Left ventricle myocardium superior (tissue), 1 donor: Measurements from ENCODE around the gene TMEM145. TPM values are rescaled to one million over a fixed set of nuclear protein-coding genes. Genes with fewer than 3 reads are reported as not detected.

Source experiments
- ATAC-seq: fragments of 200-7000 bp; cut with Tn5 transposase; one replicate; pipeline ENCODE4 v1.9.1; 2020; ENCODE audit warnings: mild to moderate bottlenecking, moderate library complexity
- DNase-seq: peaks from one replicate; pipeline ENCODE4 v3.0.0-alpha.2; 2020
- intact Hi-C: fragments of 100-400 bp; cut with micrococcal nuclease; formaldehyde crosslinking; loops from one replicate; pipeline ENCODE4 v1.11.0; 2022
- total RNA-seq: library from RNA; stranded (reverse); fragmentation: NEBNext Ultra II Directional; extraction: Animal tissue kit (Norgen Biotek cat#: 25700); gene quantifications from one replicate; pipeline ENCODE4 v1.2.1, GENCODE V29; 2021
- donor health status: DM: no; HTN: yes; CAD: no; lungs with severe emphysema.

TMEM145 gene
- total RNA-seq, 1 donor from 2014 or later, result 0.64 TPM

DNA sequence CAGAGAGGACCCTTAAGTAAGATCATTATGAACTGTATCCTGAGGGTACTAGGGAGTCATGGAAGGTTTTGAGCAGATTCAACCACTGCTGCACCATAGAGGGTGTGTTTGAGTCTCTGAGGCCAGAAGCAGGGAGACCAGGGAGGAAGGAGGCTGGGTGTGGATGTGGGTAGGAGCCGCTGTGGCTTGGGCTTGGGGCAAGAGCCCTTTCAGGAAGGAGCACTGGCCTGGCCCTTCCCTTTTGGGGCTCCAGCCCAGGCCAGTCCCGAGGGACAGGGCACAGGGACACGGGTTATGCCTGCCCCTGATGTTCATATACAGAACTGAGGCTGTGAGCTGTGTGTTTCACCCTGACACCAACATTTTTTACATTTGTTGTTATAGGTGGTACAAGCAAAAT, 36.8 kb upstream of the TMEM145 start:
- ATAC-seq, result no peak
- intact Hi-C loops, result no loop called here

DNA sequence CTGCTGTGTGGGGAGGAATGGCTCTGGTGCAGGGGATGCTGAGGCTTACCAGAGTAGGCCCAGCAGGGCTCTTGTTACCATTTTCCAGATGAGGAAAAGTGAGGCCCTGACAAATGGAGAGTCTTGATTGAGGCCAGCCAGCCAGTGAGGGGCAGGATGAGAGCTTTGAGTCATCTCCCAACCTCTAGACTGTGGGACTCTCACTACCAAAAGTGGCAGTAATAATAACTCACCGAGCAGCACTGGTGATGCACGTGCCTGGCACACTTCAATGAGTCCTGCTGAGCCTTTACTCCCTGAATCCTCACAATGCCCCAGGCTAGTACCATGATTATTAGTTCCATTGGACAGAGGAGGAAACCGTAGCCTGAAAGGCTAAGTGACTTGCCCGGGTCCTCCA, 36.3 kb upstream of the TMEM145 start:
- intact Hi-C loops, result no loop called here
- no peak for DNase-seq
- no peak for ATAC-seq

More for the DNA sequence above, 36.8 kb upstream of the TMEM145 start:
- no peak for DNase-seq

DNA sequence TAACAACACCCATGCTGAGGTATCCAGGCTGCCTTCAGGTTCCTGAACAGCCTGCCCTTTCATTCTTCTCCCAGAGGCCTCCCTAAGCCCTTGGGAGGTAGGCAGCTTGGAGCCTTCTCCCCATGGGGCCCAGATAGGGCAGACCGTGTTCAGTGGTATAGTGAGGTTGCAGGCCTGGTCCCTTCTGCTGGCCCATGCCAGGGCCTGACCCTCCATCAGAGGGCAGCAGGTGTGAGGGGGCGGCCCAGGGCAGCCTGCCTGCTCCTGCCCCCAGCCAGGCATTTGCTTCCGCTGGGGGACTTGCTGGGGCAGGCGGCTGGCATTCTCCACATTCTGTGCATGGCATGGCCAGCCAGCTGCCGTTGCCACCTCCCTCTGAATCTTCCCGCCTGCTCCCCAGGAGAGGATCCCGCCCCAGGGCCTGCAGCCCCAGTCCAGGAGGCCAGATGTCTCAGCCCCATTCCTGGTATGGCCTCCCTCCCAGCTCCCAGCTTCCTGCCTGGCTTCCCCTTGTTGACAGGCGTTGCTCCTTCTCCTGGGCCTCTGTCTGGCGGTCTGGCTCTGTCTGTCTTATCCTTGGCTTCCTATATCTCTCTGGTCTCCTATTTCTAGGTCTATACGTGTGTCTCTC, 35.2 kb upstream of the TMEM145 start:
- ATAC-seq (no peak), DNase-seq (peak; percentile 47)
- intact Hi-C loops, result no loop called here

- intact Hi-C loops, result no loop called here
- no peak for ATAC-seq
- DNase-seq, result no peak
Measured at GRCh38 chr19:42278452-42279154, 34.5 kb upstream of the TMEM145 start.

DNA sequence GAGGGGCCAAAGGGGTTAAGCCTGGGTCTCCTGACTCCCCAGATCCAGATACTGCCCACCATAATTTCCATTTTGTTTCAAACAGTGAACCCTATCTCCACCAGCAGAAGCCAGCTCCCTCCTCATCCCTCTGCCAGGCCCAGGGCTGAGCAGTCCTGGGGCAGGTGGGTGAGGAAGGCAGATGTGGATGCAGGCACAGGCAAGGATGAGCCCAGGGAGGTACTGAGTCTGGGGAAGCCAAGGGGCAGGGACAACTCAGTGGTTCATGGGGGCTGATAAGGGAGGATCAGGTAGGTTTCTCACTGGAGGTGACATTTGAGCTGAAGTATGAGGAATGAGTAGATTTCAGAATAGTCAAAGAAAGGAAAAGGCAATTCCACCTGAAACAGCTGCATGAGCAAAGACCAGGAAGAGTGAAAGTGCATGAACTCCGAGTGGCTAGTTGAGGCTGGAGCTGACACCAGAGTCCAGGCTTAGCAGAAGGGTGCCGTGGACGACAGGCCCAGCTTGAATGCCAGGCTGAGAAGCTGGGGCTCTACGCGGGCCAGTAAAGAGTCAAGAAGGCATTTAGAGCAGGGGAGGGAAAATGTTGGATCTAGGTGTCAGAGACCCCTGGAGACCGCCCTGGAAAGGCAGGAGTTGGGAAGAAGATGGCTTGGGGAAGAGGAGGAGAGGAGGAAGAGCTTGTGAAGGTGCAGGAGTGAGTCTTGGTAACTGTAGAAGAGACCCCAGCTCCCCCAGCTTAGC, 33.8 kb upstream of the TMEM145 start:
- ATAC-seq (no peak), DNase-seq (no peak)
- intact Hi-C loops, result no loop called here

- intact Hi-C loops, result no loop called here
Measured at GRCh38 chr19:42279902-42280814, 33.0 kb upstream of the TMEM145 start.

GRCh38 chr19:42280815-42281145, 32.3 kb upstream of the TMEM145 start:
- DNase-seq (peak; percentile 71), ATAC-seq (peak; percentile 32)
- intact Hi-C loops, result no loop called here

More at GRCh38 chr19:42279902-42280814, 33.0 kb upstream of the TMEM145 start:
- peak; percentile 70 for ATAC-seq
- peak; percentile 95 for DNase-seq

- peak; percentile 1 for ATAC-seq
- peak; percentile 72 for DNase-seq
- intact Hi-C loops, result no loop called here
Measured at GRCh38 chr19:42281146-42281826, 31.8 kb upstream of the TMEM145 start.

DNA sequence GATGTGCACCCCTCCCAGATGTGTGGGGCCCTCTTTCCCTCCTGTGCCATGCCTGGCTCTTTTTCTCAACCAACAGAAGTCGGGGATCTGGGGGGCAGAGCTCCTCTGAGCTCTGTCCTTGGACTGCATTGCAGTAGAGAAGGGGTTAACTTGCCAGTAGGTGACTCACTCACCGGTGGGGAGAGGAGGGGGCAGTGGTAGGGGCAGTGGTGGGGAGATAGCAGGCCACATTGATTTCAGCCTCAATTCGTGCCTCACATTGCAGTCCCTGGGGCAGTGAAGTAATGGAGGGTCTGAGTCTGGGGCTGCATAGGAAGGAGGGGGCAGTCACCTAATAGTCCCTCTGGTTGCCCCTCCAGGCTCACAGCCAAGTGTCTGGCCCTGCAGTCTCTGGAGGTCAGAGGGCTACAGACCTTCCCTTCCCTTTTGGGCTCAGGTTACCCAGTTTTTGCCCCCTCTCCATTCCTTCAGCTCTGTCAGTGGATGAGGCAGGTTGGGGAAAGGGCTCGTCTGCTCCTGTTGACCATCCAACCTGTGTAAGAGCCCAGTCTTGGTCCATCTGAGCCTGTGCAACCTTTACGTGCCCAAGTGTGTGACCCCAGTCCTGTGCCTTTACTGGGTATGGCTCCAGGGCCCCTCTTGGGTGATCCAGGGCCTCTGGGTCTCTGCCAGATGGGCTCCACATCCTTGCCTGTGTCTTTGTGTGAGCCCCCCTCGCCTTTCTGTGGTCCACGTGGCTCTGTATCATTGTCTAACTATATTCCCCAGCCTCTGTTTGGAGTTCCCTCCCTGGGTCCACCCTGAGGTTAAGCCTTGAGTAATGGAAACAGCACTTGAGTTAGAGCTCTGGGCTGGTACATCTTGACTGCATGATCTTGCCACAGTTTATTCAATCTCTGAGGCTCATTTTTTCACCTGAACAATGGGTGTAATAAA, 31.0 kb upstream of the TMEM145 start:
- intact Hi-C loops, result no loop called here
- no peak for ATAC-seq
- peak; percentile 44 for DNase-seq

- DNase-seq (no peak), ATAC-seq (no peak)
- intact Hi-C loops, result no loop called here
Measured at GRCh38 chr19:42282819-42283187, 30.3 kb upstream of the TMEM145 start.

- intact Hi-C loops, result no loop called here
Measured at GRCh38 chr19:42283188-42284065, 29.7 kb upstream of the TMEM145 start.

DNA sequence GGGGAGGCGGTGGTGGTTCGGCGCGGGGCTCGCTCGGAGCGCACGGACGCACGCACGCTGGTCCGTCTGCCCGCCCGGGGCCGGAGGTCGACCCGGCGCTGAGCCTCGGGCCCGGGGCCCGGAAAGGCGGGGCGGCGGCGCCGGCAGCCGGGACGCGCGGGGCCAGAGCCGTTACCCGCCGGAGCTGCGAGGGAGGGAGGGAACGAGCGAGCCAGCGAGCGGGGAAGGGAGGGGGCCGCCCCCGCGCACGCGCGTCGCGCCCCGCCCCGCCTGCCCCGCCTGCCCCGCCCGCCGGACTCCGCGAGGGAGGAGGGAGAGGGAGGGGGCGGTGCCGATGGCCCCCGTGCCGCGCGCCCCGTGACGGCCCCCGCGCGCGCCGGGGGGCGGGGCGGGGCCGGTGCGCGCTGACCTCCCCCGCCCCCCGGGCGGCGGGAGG, 29.0 kb upstream of the TMEM145 start:
- intact Hi-C loops, result no loop called here
- peak; percentile 91 for DNase-seq
- peak; percentile 26 for ATAC-seq

More at GRCh38 chr19:42283188-42284065, 29.7 kb upstream of the TMEM145 start:
- peak; percentile 99 for DNase-seq
- peak; percentile 64 for ATAC-seq

GRCh38 chr19:42284591-42285341, 28.3 kb upstream of the TMEM145 start:
- intact Hi-C loops, result loop anchor here (5.0 kb wide), 1 partner anchor 37 kb away; no protein-coding TSS in a partner anchor
- DNase-seq, result peak; percentile 65
- no peak for ATAC-seq

GRCh38 chr19:42285541-42285941, 27.6 kb upstream of the TMEM145 start:
- ATAC-seq (no peak), DNase-seq (peak; percentile 34)
- intact Hi-C loops, result loop anchor here (5.0 kb wide), 1 partner anchor 38 kb away; no protein-coding TSS in a partner anchor

DNA sequence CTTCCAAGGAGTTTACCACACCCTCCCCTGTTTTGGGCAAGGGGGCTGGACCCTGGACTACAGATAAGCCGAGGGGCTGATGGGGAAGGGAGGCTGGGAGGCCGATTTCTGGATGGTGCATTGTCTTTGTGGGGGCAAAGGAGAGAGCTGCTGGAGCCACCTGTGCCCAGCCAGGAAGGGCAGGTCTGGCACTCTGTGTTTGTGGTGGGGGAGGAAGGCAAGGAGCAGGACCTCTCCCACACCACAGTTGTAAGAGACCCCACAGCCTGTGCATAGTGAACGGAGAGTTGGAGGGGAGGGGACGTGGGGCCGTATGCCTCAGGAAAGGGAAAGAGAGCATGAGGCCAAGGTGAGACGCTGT, 27.1 kb upstream of the TMEM145 start:
- DNase-seq, result no peak
- ATAC-seq, result no peak
- intact Hi-C loops, result loop anchor here (5.0 kb wide), 1 partner anchor 39 kb away; no protein-coding TSS in a partner anchor
